BLaER1 (cell line): ENCODE measurements around the gene SPTBN1.

ENCODE experiments used
- H3K27ac ChIP-seq: shearing (Covaris generic); formaldehyde crosslinking; 2 replicates; pipeline ENCODE4 v1.8.1; 2022
- H3K27me3 ChIP-seq: shearing (Covaris generic); formaldehyde crosslinking; 2 replicates; pipeline ENCODE4 v1.8.1; 2022
- H3K36me3 ChIP-seq: shearing (Covaris generic); formaldehyde crosslinking; 2 replicates; pipeline ENCODE4 v1.8.1; 2022
- H3K4me1 ChIP-seq: shearing (Covaris generic); formaldehyde crosslinking; 2 replicates; pipeline ENCODE4 v1.8.1; 2022
- H3K4me2 ChIP-seq: shearing (Covaris generic); formaldehyde crosslinking; 2 replicates; pipeline ENCODE4 v1.8.1; 2022
- H3K4me3 ChIP-seq: shearing (Covaris generic); formaldehyde crosslinking; 2 replicates; pipeline ENCODE4 v1.8.1; 2022
- H3K9ac ChIP-seq: shearing (Covaris generic); formaldehyde crosslinking; 2 replicates; pipeline ENCODE4 v1.8.1; 2022
- H3K9me3 ChIP-seq: shearing (Covaris generic); formaldehyde crosslinking; 2 replicates; pipeline ENCODE4 v1.8.1; 2022
- H4K20me1 ChIP-seq: shearing (Covaris generic); formaldehyde crosslinking; 2 replicates; pipeline ENCODE4 v1.8.1; 2022
- Cebpa-rat ChIP-seq: shearing (Covaris generic); IDR thresholded peaks from 2 replicates; pipeline ENCODE4 v1.8.1; 2022

SPTBN1 gene

DNA sequence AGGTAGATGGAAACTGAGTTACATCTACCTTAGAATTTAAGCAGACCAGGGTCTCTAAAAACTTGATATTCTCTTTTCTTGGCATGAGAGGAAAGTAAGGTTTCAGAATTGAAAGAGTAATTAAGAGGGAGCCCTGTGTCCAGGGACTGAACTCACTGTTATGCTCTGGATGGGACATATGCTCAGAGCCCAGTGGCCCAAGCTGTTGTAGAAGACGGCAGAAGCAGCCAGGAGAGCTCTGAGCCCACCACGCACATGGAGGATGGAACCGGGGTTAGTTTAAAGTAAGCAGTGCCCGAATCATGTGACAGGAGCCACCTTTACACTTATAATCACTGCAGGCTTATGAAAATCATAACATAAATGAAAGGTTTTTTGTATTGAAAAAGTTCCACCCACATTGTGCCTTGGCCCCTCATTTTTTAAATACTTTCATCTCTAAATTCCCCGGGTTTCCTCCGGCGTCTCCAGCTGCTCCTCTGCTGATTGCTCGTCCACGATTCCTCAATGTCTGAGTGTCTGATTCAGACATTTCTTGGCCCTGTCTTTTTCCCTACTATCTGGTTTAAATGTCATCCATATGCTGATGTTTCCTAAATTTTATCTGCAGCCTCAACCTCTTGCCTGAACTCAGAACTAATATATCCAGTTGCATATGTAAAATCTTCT is 36.1 kb upstream of the SPTBN1 start:
- Histone ChIP-seq H3K9me3 (peaks cover 10% of the 10 kb centered on the region; the same call in 1 of the 2 replicates), H3K27ac (no peak overlapping the region), H3K4me1 (peaks cover 31% of the 10 kb centered on the region), H3K4me3 (no peak overlapping the region), H3K36me3 (no peaks in the 10 kb centered on the region), H3K27me3 (no peaks in the 10 kb centered on the region), H3K9ac (no peak overlapping the region), H4K20me1 (no peaks in the 10 kb centered on the region), H3K4me2 (no peak overlapping the region)
- no peak for TF ChIP-seq Cebpa-rat

DNA sequence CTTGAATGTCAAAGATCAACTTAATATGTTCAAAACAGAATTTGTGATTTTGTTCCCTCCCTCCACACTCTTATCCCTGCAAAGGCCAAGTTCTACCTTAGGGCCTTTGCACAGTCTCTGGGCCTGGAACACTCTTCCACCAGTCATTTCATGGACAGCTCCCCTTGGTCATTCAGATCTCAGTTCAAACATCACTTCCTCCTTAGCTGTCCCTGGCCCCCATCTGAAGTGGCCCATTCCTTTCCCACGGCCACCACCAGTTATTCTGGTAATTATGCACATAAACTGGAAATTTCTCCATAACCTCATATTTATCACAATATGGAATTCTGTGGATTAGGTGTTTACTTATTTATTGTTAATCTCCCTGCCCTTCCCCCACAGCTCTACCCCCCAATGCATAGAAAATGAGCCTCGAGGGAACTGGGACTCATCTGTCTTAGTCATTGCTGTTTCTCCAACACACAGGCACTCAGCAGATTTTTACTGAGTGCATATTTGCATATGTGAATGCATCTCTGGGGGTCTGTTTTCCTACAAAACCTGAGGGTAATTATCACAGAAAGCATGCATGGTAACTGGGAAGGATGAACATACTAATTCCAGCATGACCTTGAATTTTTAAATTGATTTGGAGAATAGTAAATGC is 35.5 kb upstream of the SPTBN1 start:
- H3K4me2 ChIP-seq, result no peak overlapping the region
- H3K27ac ChIP-seq, result no peak overlapping the region
- no peaks in the 10 kb centered on the region for H3K27me3 ChIP-seq
- H3K4me3 ChIP-seq, result no peak overlapping the region
- H3K9me3 ChIP-seq, result peaks cover 10% of the 10 kb centered on the region; the same call in 1 of the 2 replicates
- no peaks in the 10 kb centered on the region for H3K36me3 ChIP-seq
- no peak for TF ChIP-seq Cebpa-rat
- H3K4me1 ChIP-seq, result peaks cover 31% of the 10 kb centered on the region
- no peak overlapping the region for H3K9ac ChIP-seq
- H4K20me1 ChIP-seq, result no peaks in the 10 kb centered on the region

- Histone ChIP-seq H3K36me3 (no peaks in the 10 kb centered on the region), H3K9ac (no peak overlapping the region), H3K27me3 (no peaks in the 10 kb centered on the region), H4K20me1 (no peaks in the 10 kb centered on the region), H3K27ac (no peak overlapping the region), H3K4me3 (no peak overlapping the region), H3K4me2 (peak overlapping the region; percentile 56), H3K4me1 (peaks cover 20% of the 10 kb centered on the region), H3K9me3 (peaks cover 10% of the 10 kb centered on the region; the same call in 1 of the 2 replicates)
- no peak for TF ChIP-seq Cebpa-rat
These were observed 34.0 kb upstream of the SPTBN1 start for GRCh38 chr2:54422072-54422581.

DNA sequence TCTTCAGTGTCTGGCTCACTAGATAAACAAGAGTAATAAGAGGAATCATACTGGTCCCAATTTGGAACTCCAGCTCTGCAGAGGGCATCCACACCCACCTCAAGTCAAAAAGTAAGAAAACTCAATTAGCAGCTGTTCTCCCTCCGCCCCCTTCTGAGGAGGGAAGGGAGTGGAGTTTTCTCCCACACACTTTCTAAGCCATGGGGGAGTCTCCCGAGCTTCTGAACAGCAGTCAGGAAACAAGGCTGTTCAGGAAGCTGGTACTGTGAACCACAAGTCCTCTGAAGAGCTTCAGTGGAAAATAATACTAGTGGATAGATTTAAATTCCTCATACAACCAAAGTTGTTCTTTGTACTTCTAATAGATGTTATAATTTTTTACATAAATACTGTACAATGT is 32.9 kb upstream of the SPTBN1 start:
- no peak for TF ChIP-seq Cebpa-rat
- peaks cover 20% of the 10 kb centered on the region for H3K4me1 ChIP-seq
- no peak overlapping the region for H3K4me3 ChIP-seq
- H3K4me2 ChIP-seq, result no peak overlapping the region
- H3K27me3 ChIP-seq, result no peaks in the 10 kb centered on the region
- H3K36me3 ChIP-seq, result no peaks in the 10 kb centered on the region
- H4K20me1 ChIP-seq, result no peaks in the 10 kb centered on the region
- no peak overlapping the region for H3K9ac ChIP-seq
- peaks cover 10% of the 10 kb centered on the region; the same call in 1 of the 2 replicates for H3K9me3 ChIP-seq
- no peak overlapping the region for H3K27ac ChIP-seq

- no peak overlapping the region for H3K9ac ChIP-seq
- H3K4me1 ChIP-seq, result peaks cover 31% of the 10 kb centered on the region
- TF ChIP-seq Cebpa-rat, result no peak
- no peak overlapping the region for H3K4me3 ChIP-seq
- H3K36me3 ChIP-seq, result no peaks in the 10 kb centered on the region
- H3K27ac ChIP-seq, result no peak overlapping the region
- no peak overlapping the region for H3K4me2 ChIP-seq
- peaks cover 10% of the 10 kb centered on the region; the same call in 1 of the 2 replicates for H3K9me3 ChIP-seq
- H4K20me1 ChIP-seq, result no peaks in the 10 kb centered on the region
- H3K27me3 ChIP-seq, result no peaks in the 10 kb centered on the region
These were observed 31.5 kb upstream of the SPTBN1 start for GRCh38 chr2:54424555-54425163.

GRCh38 chr2:54428108-54428831 is 27.9 kb upstream of the SPTBN1 start:
- no peak overlapping the region for H3K4me2 ChIP-seq
- H3K36me3 ChIP-seq, result no peaks in the 10 kb centered on the region
- no peaks in the 10 kb centered on the region for H3K27me3 ChIP-seq
- no peak overlapping the region for H3K4me3 ChIP-seq
- H4K20me1 ChIP-seq, result no peaks in the 10 kb centered on the region
- no peaks in the 10 kb centered on the region for H3K9me3 ChIP-seq
- H3K9ac ChIP-seq, result no peak overlapping the region
- H3K27ac ChIP-seq, result no peak overlapping the region
- peaks cover 53% of the 10 kb centered on the region for H3K4me1 ChIP-seq
- no peak for TF ChIP-seq Cebpa-rat

DNA sequence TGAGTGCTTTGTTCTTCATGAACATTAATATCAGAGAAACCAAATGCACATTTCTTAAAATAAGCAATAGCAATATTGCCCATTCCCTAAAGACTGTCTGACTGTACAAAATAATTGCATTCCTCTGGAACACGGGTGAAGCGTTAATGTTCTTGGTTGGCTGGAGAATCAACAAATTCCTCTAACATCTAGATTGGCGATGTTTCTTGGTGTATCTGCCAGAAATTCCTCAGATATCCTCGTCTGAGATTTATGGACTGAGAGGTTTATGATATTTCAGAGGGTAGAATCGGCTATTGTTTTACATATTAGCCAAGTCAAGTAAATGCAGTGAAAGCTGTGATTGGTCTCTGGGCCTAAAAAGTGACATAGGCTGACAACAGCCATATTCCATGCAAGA is 27.1 kb upstream of the SPTBN1 start:
- no peak for TF ChIP-seq Cebpa-rat
- Histone ChIP-seq H3K27ac (no peak overlapping the region), H3K36me3 (no peaks in the 10 kb centered on the region), H4K20me1 (no peaks in the 10 kb centered on the region), H3K9me3 (no peaks in the 10 kb centered on the region), H3K9ac (no peak overlapping the region), H3K4me3 (no peak overlapping the region), H3K27me3 (no peaks in the 10 kb centered on the region), H3K4me2 (peak overlapping the region; percentile 72), H3K4me1 (peaks cover 50% of the 10 kb centered on the region)

- H3K27ac ChIP-seq, result peak overlapping the region; percentile 33
- peak overlapping the region; percentile 72 for H3K4me2 ChIP-seq
- H3K9me3 ChIP-seq, result no peaks in the 10 kb centered on the region
- no peak overlapping the region for H3K4me3 ChIP-seq
- no peaks in the 10 kb centered on the region for H4K20me1 ChIP-seq
- no peaks in the 10 kb centered on the region for H3K27me3 ChIP-seq
- peaks cover 50% of the 10 kb centered on the region for H3K4me1 ChIP-seq
- no peak for TF ChIP-seq Cebpa-rat
- H3K9ac ChIP-seq, result no peak overlapping the region
- no peaks in the 10 kb centered on the region for H3K36me3 ChIP-seq
These were observed 26.1 kb upstream of the SPTBN1 start for GRCh38 chr2:54429811-54430551.

DNA sequence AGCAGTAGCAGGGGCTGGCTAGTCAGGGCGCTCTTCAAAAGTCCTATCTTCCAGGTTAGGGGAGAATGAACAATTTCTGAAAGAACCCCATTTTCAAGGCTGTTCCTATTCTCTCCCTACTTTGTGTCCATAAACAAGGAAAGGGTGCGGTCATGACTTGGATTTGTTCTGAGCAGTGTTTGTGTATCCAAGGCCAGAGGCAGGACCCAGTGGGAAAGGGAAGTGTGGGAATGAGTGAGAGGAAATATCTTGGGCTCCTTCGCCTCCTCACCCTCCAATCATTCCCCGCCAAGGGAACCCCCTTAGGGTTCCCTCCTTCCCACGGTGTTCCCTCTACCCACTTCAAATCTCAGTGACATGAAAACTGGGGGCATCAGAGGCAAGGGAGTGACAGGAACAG is 25.5 kb upstream of the SPTBN1 start:
- Histone ChIP-seq H3K27ac (peak overlapping the region; percentile 33), H3K9me3 (no peaks in the 10 kb centered on the region), H3K36me3 (no peaks in the 10 kb centered on the region), H3K4me1 (peaks cover 50% of the 10 kb centered on the region), H4K20me1 (no peaks in the 10 kb centered on the region), H3K4me3 (no peak overlapping the region), H3K9ac (no peak overlapping the region), H3K4me2 (peak overlapping the region; percentile 72), H3K27me3 (no peaks in the 10 kb centered on the region)
- no peak for TF ChIP-seq Cebpa-rat
